ENCODE data around the gene CHD8. TPM values are rescaled to one million over a fixed set of nuclear protein-coding genes. Genes with fewer than 3 reads are reported as not detected.

Gene CHD8
- total RNA-seq, 1 experiment from 2014 or later: 135 TPM

- Histone ChIP-seq H3K27me3 (ENCODE audit: insufficient read depth, low read length) (no peaks in the 10 kb centered on the region), H3K4ac (ENCODE audit: low read depth, low read length) (peak within 1 kb of the TSS; percentile 91; the same call in 1 of the 2 replicates), H2BK5ac (ENCODE audit: insufficient read length, low read length) (peak within 1 kb of the TSS; percentile 91), H4K20me1 (ENCODE audit: control insufficient read depth, insufficient read depth, insufficient read length) (no peaks in the 10 kb centered on the region), H2BK12ac (ENCODE audit: insufficient read length, low read depth, low read length) (peak within 1 kb of the TSS; percentile 5), H4K91ac (ENCODE audit: insufficient read length, low read depth, low read length) (peak within 1 kb of the TSS; percentile 79), H2AFZ (ENCODE audit: low read length) (peak within 1 kb of the TSS; percentile 98), H3K9me3 (ENCODE audit: control insufficient read depth, low read depth, low read length) (no peaks in the 10 kb centered on the region), H3K79me2 (ENCODE audit: insufficient read depth, low read length) (peaks cover 27% of the 10 kb centered on the region; the same call in 1 of the 2 replicates), H3K9ac (ENCODE audit: extremely low read depth, insufficient read length, low read length) (peak within 1 kb of the TSS; percentile 100), H2BK120ac (ENCODE audit: low read depth, low read length, poor library complexity, severe bottlenecking) (no peak within 1 kb of the TSS), H3T11ph (ENCODE audit: low read length) (no peak within 1 kb of the TSS), H3K23me2 (ENCODE audit: insufficient read length, low read depth, low read length, poor library complexity, severe bottlenecking) (peaks cover 11% of the 10 kb centered on the region), H2AK5ac (ENCODE audit: insufficient read length, low read length) (no peak within 1 kb of the TSS), H3K56ac (ENCODE audit: insufficient read length, low read depth, low read length) (peak within 1 kb of the TSS; percentile 64), H3K23ac (ENCODE audit: insufficient read length, low read depth, low read length) (peak within 1 kb of the TSS; percentile 24), H3K18ac (ENCODE audit: insufficient read length, low read depth, low read length) (peak within 1 kb of the TSS; percentile 98), H3K27ac (ENCODE audit: insufficient read length, low read depth, low read length) (peak within 1 kb of the TSS; percentile 87), H4K5ac (ENCODE audit: insufficient read length, low read depth, low read length) (peak within 1 kb of the TSS; percentile 41), H3K14ac (ENCODE audit: insufficient read depth, low read length) (peak within 1 kb of the TSS; percentile 97), H2BK20ac (ENCODE audit: low read depth, low read length, poor library complexity, severe bottlenecking) (no peak within 1 kb of the TSS), H3K4me1 (ENCODE audit: insufficient read depth, low read length) (no peaks in the 10 kb centered on the region), H2BK15ac (ENCODE audit: low read depth, low read length) (no peak within 1 kb of the TSS), H3K4me2 (ENCODE audit: insufficient read depth, insufficient read length, low read length) (peak within 1 kb of the TSS; percentile 77), H4K8ac (replicated peaks; ENCODE audit: insufficient read length, low read depth, low read length) (peak within 1 kb of the TSS; percentile 26), H3K79me1 (ENCODE audit: insufficient read depth, low read depth, low read length, poor library complexity, severe bottlenecking) (peaks cover 4% of the 10 kb centered on the region)
- H3K36me3 Mint-ChIP-seq (ENCODE audit: insufficient read depth in 1 of 3, low read depth in 3 of 3): peaks cover 19 to 54% (median 32%) of the 10 kb centered on the region in 3 experiments; a peak in 6 of 7 replicates
- no CpG with 5 or more reads among the region's 54 CpGs for WGBS (ENCODE audit: extremely low coverage, insufficient read length, low lambda C conversion rate)
- peaks cover 19 to 25% of the 10 kb centered on the region in 2 experiments for H3K4me1 Mint-ChIP-seq
- no peaks in the 10 kb centered on the region for H3K27me3 Mint-ChIP-seq (ENCODE audit: low read depth)
- peak within 1 kb of the TSS; percentile 96 to 98 for H3K4me3 Mint-ChIP-seq
- H3K27ac Mint-ChIP-seq: peak within 1 kb of the TSS; percentile 100
- no peak for TF ChIP-seq CTCF (conservative IDR thresholded peaks at IDR 0.05)
- peaks cover 0 to 8% of the 10 kb centered on the region in 2 experiments; a peak in 1 of 5 replicates for H3K9me3 Mint-ChIP-seq
- peak; percentile 97 for DNase-seq
These were observed 72.0 kb downstream of the CHD8 start, which contains the start of gene SUPT16H for GRCh38 chr14:21383848-21384493. SUPT16H (minus strand) TSS chr14:21384019; CDS start chr14:21383927, 92 bp downstream.
